ENCODE data around the gene CLEC3A.

Gene CLEC3A

DNA sequence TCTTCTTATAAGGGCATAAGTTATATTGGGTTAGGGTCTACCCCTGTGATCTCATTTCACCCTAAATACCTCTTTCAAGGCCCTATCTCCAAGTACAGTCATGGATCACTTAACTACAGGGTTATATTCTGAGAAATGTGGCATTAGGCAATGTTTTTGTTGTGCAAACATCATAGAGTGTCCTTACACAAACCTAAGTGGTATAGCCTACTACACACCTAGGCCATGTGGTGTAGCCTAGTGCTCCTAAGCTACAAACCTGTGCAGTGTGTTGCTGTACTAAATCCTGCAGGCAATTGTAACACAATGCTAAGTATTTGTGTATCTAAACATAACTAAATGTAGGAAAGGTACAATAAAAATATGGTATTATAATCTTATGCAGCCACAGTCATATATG lies 18.0 kb downstream of the CLEC3A start:
- TF ChIP-seq CTCF (IDR thresholded peaks at IDR 0.05): no peak

- no peak; the same call in 1 of the 2 replicates for TF ChIP-seq CTCF (IDR thresholded peaks at IDR 0.05)
These were observed 23.7 kb downstream of the CLEC3A start for GRCh38 chr16:78045865-78046581.

DNA sequence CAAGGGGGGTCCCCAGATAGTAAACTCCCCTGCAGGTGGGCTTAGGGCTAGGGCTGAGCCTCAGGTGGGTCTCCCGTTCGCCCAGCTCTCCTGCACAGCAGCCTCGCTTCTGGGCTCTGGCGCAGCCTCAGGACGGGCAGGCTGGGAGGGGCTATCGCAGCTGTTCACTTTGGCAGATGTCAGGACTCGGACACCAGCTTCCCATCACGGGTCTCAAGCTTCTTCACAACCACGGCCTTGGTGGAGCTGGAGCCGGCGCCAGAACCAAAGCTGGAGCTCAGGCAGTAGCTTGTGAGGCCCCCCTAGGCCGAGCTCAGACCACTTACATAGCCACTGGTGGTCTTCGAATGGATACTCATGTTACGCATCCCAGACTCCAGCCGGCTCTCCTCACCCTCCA lies 26.0 kb downstream of the CLEC3A start:
- no peak for TF ChIP-seq CTCF (IDR thresholded peaks at IDR 0.05)

GRCh38 chr16:78050734-78051400 lies 28.5 kb downstream of the CLEC3A start:
- no peak for TF ChIP-seq CTCF (IDR thresholded peaks at IDR 0.05)

- no peak for TF ChIP-seq CTCF (IDR thresholded peaks at IDR 0.05)
These were observed 35.6 kb downstream of the CLEC3A start for GRCh38 chr16:78057803-78058564.

DNA sequence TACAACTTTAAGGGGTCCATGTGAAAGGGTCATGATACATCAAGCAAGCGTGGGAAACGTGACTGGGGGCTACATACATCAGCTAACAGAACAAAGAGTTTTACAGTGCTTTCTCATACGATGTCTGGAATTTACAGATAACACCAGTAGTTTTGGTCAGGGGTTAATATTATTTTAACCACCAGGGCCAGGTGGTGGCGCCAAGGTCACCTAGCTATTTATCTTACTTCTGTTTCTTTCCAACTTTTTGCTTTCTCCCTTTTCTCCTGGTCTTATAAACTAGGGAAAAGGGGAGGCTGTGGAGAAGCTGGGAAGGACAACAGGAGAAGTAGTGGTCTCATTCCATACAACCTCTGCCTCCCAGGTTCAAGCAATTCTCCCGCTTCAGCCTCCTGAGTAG lies 37.9 kb downstream of the CLEC3A start:
- TF ChIP-seq CTCF (IDR thresholded peaks at IDR 0.05): peak; percentile 21; the same call in 1 of the 2 replicates

DNA sequence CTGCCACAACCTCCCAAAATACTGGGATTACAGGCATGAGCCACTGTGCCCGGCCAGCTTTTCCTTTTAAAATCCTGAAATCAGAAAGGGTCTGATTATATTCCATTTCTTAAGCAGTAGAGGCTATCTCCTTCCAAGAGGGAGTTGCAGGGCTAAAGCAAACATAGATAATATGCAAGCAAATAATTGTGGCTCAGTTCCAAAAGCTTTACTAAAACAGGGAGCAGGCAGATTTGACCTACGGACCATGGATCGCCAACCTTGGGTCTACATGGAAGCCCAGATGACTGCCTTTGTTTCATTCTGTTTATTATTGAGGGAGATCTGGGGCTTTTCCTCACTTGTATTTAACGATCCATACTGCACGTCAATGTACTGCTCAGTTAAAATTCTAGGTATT lies 38.5 kb downstream of the CLEC3A start:
- no peak for TF ChIP-seq CTCF (IDR thresholded peaks at IDR 0.05)
